B cell (primary cell): ENCODE results near the gene BET1L. TPM values are rescaled to one million over a fixed set of nuclear protein-coding genes. Genes with fewer than 3 reads are reported as not detected.

Experiments
- ATAC-seq: fragments of 200-7000 bp; cut with Tn5 transposase; one replicate; pipeline ENCODE4 v1.10.0; 2021; ENCODE audit warnings: low read depth, mild to moderate bottlenecking, moderate number of reproducible peaks, moderate library complexity
- CTCF ChIA-PET: fragments of 350-600 bp; sonication (Branson Sonifier 250); formaldehyde crosslinking; loops from one replicate; lab custom pipeline; 2021; ENCODE audit warnings: antibody characterized with exemption, inconsistent platforms; lab: Charles Lee
- POLR2A ChIA-PET: fragments of 350-600 bp; sonication (Branson Sonifier 250); formaldehyde crosslinking; loops from one replicate; lab custom pipeline; 2021; ENCODE audit warnings: antibody characterized with exemption; lab: Charles Lee
- DNase-seq: peaks from one replicate; pipeline ENCODE4 v3.0.0; 2013
- H2AFZ ChIP-seq: 2 replicates; pipeline ENCODE4 v1.6.1; 2012; ENCODE audit warnings: mild to moderate bottlenecking, low read depth, low read length; ENCODE audit not compliant: insufficient read depth, poor library complexity, severe bottlenecking
- H3K27ac ChIP-seq, 2 donors: 1 replicate in 1 of 2; 2 replicates in 1 of 2; pipeline ENCODE4 v1.5.1; 2012 to 2013; ENCODE audit warnings: low read length in 2 of 2, mild to moderate bottlenecking in 2 of 2, moderate library complexity in 1 of 2
- H3K27me3 ChIP-seq, 4 experiments: fragments of 200-600 bp in 1 of 4; sonication (generic) in 1 of 4; replicated peaks in 1 of 4; 1 replicate in 2 of 4; 2 replicates in 2 of 4; pipeline versions ENCODE4 v1.6.1 to v1.7.0; 2013 to 2016; ENCODE audit warnings: low read length in 3 of 4, mild to moderate bottlenecking in 2 of 4, mixed read lengths in 1 of 4, moderate library complexity in 1 of 4; ENCODE audit not compliant: insufficient read depth in 4 of 4, control insufficient read depth in 3 of 4; ENCODE audit errors: control extremely low read depth in 1 of 4
- H3K36me3 ChIP-seq, 2 experiments: replicated peaks in 1 of 2; 1 replicate in 1 of 2; 2 replicates in 1 of 2; pipeline versions ENCODE4 v1.6.1 to v1.7.1; 2013; ENCODE audit warnings: low read length in 1 of 2; ENCODE audit not compliant: insufficient read depth in 2 of 2, control insufficient read depth in 1 of 2; ENCODE audit errors: control extremely low read depth in 1 of 2, extremely low read depth in 1 of 2
- H3K4me1 ChIP-seq, 2 donors: fragments of 200-600 bp in 1 of 2; sonication (generic) in 1 of 2; 1 replicate in 1 of 2; 2 replicates in 1 of 2; pipeline versions ENCODE4 v1.5.1 to v1.6.1; 2013 to 2017; ENCODE audit warnings: low read length in 2 of 2; ENCODE audit not compliant: control insufficient read depth in 2 of 2, insufficient read depth in 2 of 2
- H3K4me2 ChIP-seq: replicated peaks from 2 replicates; pipeline ENCODE3; 2012; ENCODE audit warnings: mild to moderate bottlenecking, low read depth, low read length; ENCODE audit not compliant: poor library complexity, severe bottlenecking
- H3K4me3 ChIP-seq, 5 experiments: fragments of 200-600 bp in 1 of 5; sonication (generic) in 1 of 5; 1 replicate in 3 of 5; 2 replicates in 2 of 5; pipeline versions ENCODE4 v1.5.1 to v1.7.0; 2011 to 2016; ENCODE audit warnings: low read length in 4 of 5, mild to moderate bottlenecking in 4 of 5, low read depth in 2 of 5, control low read depth in 1 of 5, moderate library complexity in 1 of 5; ENCODE audit not compliant: insufficient read depth in 1 of 5; ENCODE audit errors: control extremely low read depth in 1 of 5, extremely low read depth in 1 of 5
- H3K79me2 ChIP-seq: fragments of 200-600 bp; sonication (generic); one replicate; pipeline ENCODE4 v1.6.0; 2016; ENCODE audit warnings: low read length; ENCODE audit not compliant: control insufficient read depth, insufficient read depth
- H3K9ac ChIP-seq: fragments of 200-600 bp; sonication (generic); 2 replicates; pipeline ENCODE4 v1.6.1; 2017; ENCODE audit warnings: mild to moderate bottlenecking, low read length, moderate library complexity
- H3K9me3 ChIP-seq, 3 donors: one replicate each; pipeline versions ENCODE4 v1.6.1 to v1.7.1; 2013; ENCODE audit warnings: low read length in 2 of 3; ENCODE audit not compliant: control insufficient read depth in 2 of 3, insufficient read depth in 1 of 3; ENCODE audit errors: control extremely low read depth in 1 of 3
- H4K20me1 ChIP-seq: 2 replicates; pipeline ENCODE4 v1.6.0; 2012; ENCODE audit warnings: mild to moderate bottlenecking, low read length; ENCODE audit not compliant: insufficient read depth, control insufficient read depth, poor library complexity, severe bottlenecking
- H3K27ac Mint-ChIP-seq: one replicate; pipeline ENCODE4 v1.8.0; 2021; ENCODE audit warnings: mixed read lengths
- H3K27me3 Mint-ChIP-seq: one replicate; pipeline ENCODE4 v1.8.0; 2021; ENCODE audit warnings: mixed read lengths
- H3K4me1 Mint-ChIP-seq: one replicate; pipeline ENCODE4 v1.8.0; 2021; ENCODE audit warnings: mixed read lengths
- H3K4me3 Mint-ChIP-seq: one replicate; pipeline ENCODE4 v1.8.0; 2021; ENCODE audit warnings: mixed read lengths
- H3K9me3 Mint-ChIP-seq: one replicate; pipeline ENCODE4 v1.8.0; 2022; ENCODE audit warnings: mixed read lengths; ENCODE audit not compliant: insufficient read depth
- CTCF ChIP-seq: fragments of 200-600 bp; IDR thresholded peaks from one replicate; pipeline ENCODE4 v1.8.0; 2022; ENCODE audit warnings: antibody characterized with exemption, mild to moderate bottlenecking
- EZH2 ChIP-seq: IDR thresholded peaks from 2 replicates; pipeline ENCODE4 v1.6.1; 2012; ENCODE audit warnings: borderline replicate concordance, low read depth, mild to moderate bottlenecking, moderate library complexity, low read length; ENCODE audit not compliant: insufficient read depth, poor library complexity, severe bottlenecking
- WGBS: methylation state at CpG from one replicate; pipeline ENCODE4 v1.1.5; 2013; ENCODE audit warnings: missing lambda C conversion rate; ENCODE audit not compliant: insufficient coverage; 5-methylcytosine and 5-hydroxymethylcytosine counted together
- intact Hi-C: fragments of 100-400 bp; cut with micrococcal nuclease; formaldehyde crosslinking; loops from one replicate; pipeline ENCODE4 v1.10.0; 2022
- polyA plus RNA-seq: library from polyadenylated mRNA; depleted of rRNA; stranded (reverse); fragments of >200 nt; gene quantifications from 2 replicates; pipeline ENCODE4 v1.2.3, GENCODE V29; 2012
- total RNA-seq, 2 donors: library from RNA; stranded (reverse); fragments of 120-200 nt in 1 of 2; gene quantifications; 1 replicate in 1 of 2; 2 replicates in 1 of 2; pipeline versions ENCODE4 v1.2.3 to v1.2.4, GENCODE V29; 2013 to 2022

Gene BET1L
- total and polyA plus RNA-seq, 2 donors (not counting 1 experiment from before 2014, with no cell fraction given) = 49.3 to 69.1 TPM

GRCh38 chr11:212150-213100 lies 5.2 kb upstream of the BET1L start:
- no peak overlapping the region for H3K27ac Mint-ChIP-seq
- WGBS = 98% methylated on average over 12 of the region's 17 CpGs
- Histone ChIP-seq H3K79me2 (peaks cover 26% of the 10 kb centered on the region), H3K36me3 (peaks cover 0 to 60% of the 10 kb centered on the region in 2 experiments), H3K27me3 (no peaks in the 10 kb centered on the region), H3K4me3 (no peak overlapping the region), H3K9ac (no peak overlapping the region), H3K4me2 (no peak overlapping the region), H3K4me1 (peaks cover 12 to 25% of the 10 kb centered on the region in 2 donors), H3K9me3 (no peaks in the 10 kb centered on the region), H3K27ac (no peak overlapping the region), H2AFZ (no peak overlapping the region), H4K20me1 (peaks cover 43% of the 10 kb centered on the region)
- no peak for ATAC-seq
- ChIA-PET CTCF (interaction anchor here (0.7 to 1.3 kb wide), 2 partner anchors 38 to 151 kb away, joined by 3 to 6 read pairs; no protein-coding TSS in a partner anchor), POLR2A (interaction anchor here (0.5 kb wide), 1 partner anchor 95 kb away, joined by 3 read pairs; the partner anchor contains the start of gene IFITM2)
- H3K4me1 Mint-ChIP-seq = peaks cover 20% of the 10 kb centered on the region
- H3K9me3 Mint-ChIP-seq = no peaks in the 10 kb centered on the region
- intact Hi-C loops = no loop called here
- no peak overlapping the region for H3K4me3 Mint-ChIP-seq
- H3K27me3 Mint-ChIP-seq = no peaks in the 10 kb centered on the region
- DNase-seq = no peak
- no peak for TF ChIP-seq EZH2
- TF ChIP-seq CTCF = no peak

- POLR2A ChIA-PET = no interaction called here
- no peak for ATAC-seq
- WGBS = 97% methylated on average over 9 of the region's 9 CpGs
Measured at GRCh38 chr11:211741-212140, 4.5 kb upstream of the BET1L start.

More at GRCh38 chr11:211741-212140, 4.5 kb upstream of the BET1L start:
- Mint-ChIP-seq H3K4me1 (peaks cover 23% of the 10 kb centered on the region), H3K9me3 (no peaks in the 10 kb centered on the region), H3K27me3 (no peaks in the 10 kb centered on the region), H3K27ac (no peak overlapping the region), H3K4me3 (no peak overlapping the region)
- Histone ChIP-seq H4K20me1 (peaks cover 46% of the 10 kb centered on the region), H3K4me3 (no peak overlapping the region), H3K36me3 (peaks cover 0 to 59% of the 10 kb centered on the region in 2 experiments), H3K4me1 (peaks cover 12 to 28% of the 10 kb centered on the region in 2 donors), H3K9ac (no peak overlapping the region), H2AFZ (no peak overlapping the region), H3K27me3 (no peaks in the 10 kb centered on the region), H3K9me3 (no peaks in the 10 kb centered on the region), H3K79me2 (peaks cover 30% of the 10 kb centered on the region), H3K4me2 (no peak overlapping the region), H3K27ac (no peak overlapping the region)
- no peak for DNase-seq
- intact Hi-C loops = no loop called here
- CTCF ChIA-PET = interaction anchor here (0.7 to 1.3 kb wide), 2 partner anchors 39 to 151 kb away, joined by 3 to 6 read pairs; no protein-coding TSS in a partner anchor
- TF ChIP-seq CTCF (no peak), EZH2 (no peak)
